Activated CD8-positive, alpha-beta memory T cell treated with anti-CD3 and anti-CD28 coated beads for 24 hours (primary cell): ENCODE data around the gene EXOSC2.
"Not testable (repeated sequence)": the region's sequence is repeated elsewhere in the genome, so short reads cannot be mapped to it uniquely, and the experiment has no call there.

Experiments used
- DNase-seq: peaks from one replicate; pipeline ENCODE4 v3.0.0-alpha.2; 2020

Gene EXOSC2

GRCh38 chr9:130668196-130668595 lies 25.4 kb upstream of the EXOSC2 start:
- DNase-seq: no peak

GRCh38 chr9:130668659-130669058 lies 24.9 kb upstream of the EXOSC2 start:
- no peak for DNase-seq

- no peak for DNase-seq
These were observed 23.6 kb upstream of the EXOSC2 start for GRCh38 chr9:130669965-130670364.

- DNase-seq: no peak
These were observed 22.9 kb upstream of the EXOSC2 start for GRCh38 chr9:130670644-130671043.

GRCh38 chr9:130672466-130672865 lies 21.1 kb upstream of the EXOSC2 start:
- no peak for DNase-seq

- DNase-seq: no peak
These were observed 20.5 kb upstream of the EXOSC2 start for GRCh38 chr9:130672933-130673615.

GRCh38 chr9:130675396-130675795 lies 18.2 kb upstream of the EXOSC2 start:
- DNase-seq: no peak

GRCh38 chr9:130677252-130677651 lies 16.3 kb upstream of the EXOSC2 start:
- DNase-seq: no peak

- DNase-seq: peak; percentile 84
These were observed 12.5 kb upstream of the EXOSC2 start for GRCh38 chr9:130680836-130681768.

GRCh38 chr9:130681769-130682420 lies 11.7 kb upstream of the EXOSC2 start:
- DNase-seq: peak; percentile 80

GRCh38 chr9:130682421-130683121 lies 11.0 kb upstream of the EXOSC2 start:
- DNase-seq: peak; percentile 82

GRCh38 chr9:130685104-130685503 lies 8.5 kb upstream of the EXOSC2 start:
- no peak for DNase-seq

- not testable (repeated sequence) for DNase-seq
These were observed 7.6 kb upstream of the EXOSC2 start for GRCh38 chr9:130685945-130686344.

GRCh38 chr9:130687615-130688014 lies 6.0 kb upstream of the EXOSC2 start:
- no peak for DNase-seq

GRCh38 chr9:130688072-130688471 lies 5.5 kb upstream of the EXOSC2 start:
- DNase-seq: no peak

GRCh38 chr9:130689572-130689936 lies 4.0 kb upstream of the EXOSC2 start:
- no peak for DNase-seq

- no peak for DNase-seq
These were observed 3.5 kb upstream of the EXOSC2 start for GRCh38 chr9:130689937-130690700.

- DNase-seq: no peak
These were observed 1.3 kb upstream of the EXOSC2 start for GRCh38 chr9:130692321-130692720.

GRCh38 chr9:130693101-130693425 lies 517 bp upstream of the EXOSC2 start:
- no peak for DNase-seq

- no peak for DNase-seq
These were observed 625 bp downstream of the EXOSC2 start for GRCh38 chr9:130694205-130694604.

- no peak for DNase-seq
These were observed 2.6 kb downstream of the EXOSC2 start for GRCh38 chr9:130696139-130696650.

GRCh38 chr9:130696996-130697395 lies 3.4 kb downstream of the EXOSC2 start:
- DNase-seq: no peak
